GM12892 (cell line): Measurements from ENCODE around the gene NINL.

Experiments used
- DNase-seq: peaks from one replicate; pipeline ENCODE4 v3.0.0; 2011; ENCODE audit not compliant: insufficient read length
- FAIRE-seq: peaks from 2 replicates; lab custom pipeline; 2011; peaks lifted over from hg19 to GRCh38; lab: Jason Lieb, UNC
- POLR2A ChIP-seq: IDR thresholded peaks from 2 replicates; pipeline ENCODE4 v1.6.1; 2011; ENCODE audit warnings: low read depth, low read length, control low read depth
- POLR2AphosphoS5 ChIP-seq: IDR thresholded peaks from 2 replicates; pipeline ENCODE4 v1.6.1; 2011; ENCODE audit warnings: low read depth, low read length, control low read depth
- TAF1 ChIP-seq: IDR thresholded peaks from 2 replicates; pipeline ENCODE4 v1.6.1; 2011; ENCODE audit warnings: low read depth, mild to moderate bottlenecking, control low read depth, low read length, borderline replicate concordance

NINL gene

DNA sequence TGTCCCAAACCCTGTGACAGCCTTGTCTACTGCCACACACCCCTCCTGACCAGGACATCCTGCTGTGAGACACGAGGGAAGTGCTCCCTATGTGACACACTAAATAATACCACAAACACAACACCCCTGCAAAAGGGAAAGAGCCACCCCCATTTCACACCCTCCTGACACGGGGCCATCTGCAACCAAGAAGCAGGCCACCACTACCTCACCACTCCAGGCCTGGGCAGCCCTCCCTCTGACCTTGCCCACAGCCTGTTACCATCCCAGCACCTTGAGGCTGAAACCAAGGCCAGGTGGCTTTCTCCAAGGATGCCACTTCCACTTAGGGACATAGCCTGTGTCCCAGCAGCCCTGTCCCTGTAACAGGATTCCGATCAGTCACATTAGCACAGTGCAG, 68.2 kb downstream of the NINL start:
- DNase-seq (no peak), FAIRE-seq (no peak)
- TF ChIP-seq TAF1, result no peak
- no peak for TF ChIP-seq POLR2A
- no peak for TF ChIP-seq POLR2AphosphoS5

DNA sequence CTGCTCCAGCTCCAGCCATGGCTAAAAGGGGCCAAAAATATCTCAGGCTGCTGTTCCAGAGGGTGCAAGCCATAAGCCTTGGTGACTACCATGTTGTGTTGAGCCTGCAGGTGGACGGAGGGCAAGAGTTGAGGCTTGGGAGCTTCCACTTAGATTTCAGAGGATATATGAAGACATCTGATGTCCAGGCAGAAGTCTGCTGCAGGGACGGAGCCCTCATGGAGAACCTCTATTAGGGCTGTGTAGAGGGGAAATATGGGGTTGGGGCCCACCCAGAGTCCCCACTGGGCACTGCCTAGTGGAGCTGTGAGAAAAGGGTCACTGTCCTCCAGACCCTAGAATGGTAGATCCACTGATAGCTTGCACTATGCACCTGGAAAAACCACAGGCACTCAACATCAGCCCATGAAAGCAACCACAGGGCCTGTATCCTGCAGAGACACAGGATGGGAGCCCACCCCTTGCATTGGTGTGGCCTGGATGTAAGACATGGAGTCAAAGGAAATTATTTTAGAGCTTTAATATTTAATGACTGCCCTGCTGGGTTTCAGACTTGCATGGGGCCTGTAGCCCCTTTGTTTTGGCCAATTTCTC, 70.5 kb downstream of the NINL start:
- no peak for TF ChIP-seq TAF1
- no peak for TF ChIP-seq POLR2A
- TF ChIP-seq POLR2AphosphoS5, result no peak
- DNase-seq, result no peak
- FAIRE-seq, result no peak

DNA sequence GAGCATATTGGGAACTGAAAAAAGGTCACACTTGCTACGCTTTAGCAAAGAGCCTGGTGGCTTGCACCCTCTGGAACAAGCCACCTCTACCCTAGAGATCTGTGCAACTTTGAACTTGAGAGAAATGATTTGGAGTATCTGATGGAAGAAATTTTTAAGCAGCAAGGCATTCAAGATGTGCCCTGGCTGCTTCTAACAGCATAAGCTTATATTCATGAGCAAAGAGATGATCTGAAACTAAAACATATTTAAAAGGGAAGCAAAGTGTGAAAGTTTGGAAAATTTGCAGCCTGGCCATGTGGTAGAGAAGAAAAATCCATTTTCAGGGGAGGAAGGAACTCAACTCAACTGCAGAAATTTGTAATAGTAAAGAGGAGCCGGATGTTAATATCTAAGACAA, 71.1 kb downstream of the NINL start:
- no peak for FAIRE-seq
- no peak for TF ChIP-seq POLR2AphosphoS5
- no peak for TF ChIP-seq TAF1
- no peak for TF ChIP-seq POLR2A
- DNase-seq, result no peak

DNA sequence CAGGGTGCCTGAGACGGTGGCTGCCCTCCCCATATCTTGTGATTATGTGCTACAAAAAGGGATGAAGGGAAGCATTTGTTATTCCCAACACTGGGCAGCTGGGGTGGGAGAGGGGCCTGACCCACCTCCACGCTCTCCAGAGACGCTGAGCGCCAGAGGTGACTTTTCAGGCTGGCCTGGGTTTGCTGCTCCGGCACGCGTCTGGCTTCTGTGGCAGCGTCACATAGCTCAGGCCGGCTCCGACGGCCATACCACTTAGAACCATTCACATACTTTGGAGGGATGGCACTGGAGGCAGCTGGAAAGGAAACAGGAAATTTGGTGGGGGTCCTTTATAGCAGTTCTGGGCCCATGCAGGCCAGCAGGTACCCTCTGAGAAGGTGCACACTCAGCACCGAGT, 72.6 kb downstream of the NINL start:
- DNase-seq (no peak), FAIRE-seq (no peak)
- TF ChIP-seq POLR2A (no peak), POLR2AphosphoS5 (no peak), TAF1 (no peak)

DNA sequence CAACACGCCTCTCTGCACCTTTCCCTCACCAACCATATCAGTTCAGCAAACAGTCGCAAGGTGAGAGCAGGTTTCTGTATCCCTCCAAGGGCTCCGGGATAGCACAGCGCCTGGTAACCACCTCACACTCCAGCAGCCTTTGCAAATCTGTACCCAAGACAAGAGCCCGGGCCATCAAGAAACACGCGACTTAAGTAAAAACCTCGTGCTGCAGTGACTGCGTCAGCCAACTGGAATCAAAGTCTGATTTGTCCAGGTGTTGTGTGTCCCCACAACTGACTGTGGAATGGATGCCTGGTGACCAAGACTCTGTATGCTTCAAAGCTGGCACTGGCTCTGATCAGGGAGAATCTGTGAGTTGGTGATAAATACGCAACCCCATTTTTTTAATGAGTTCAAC, 74.1 kb downstream of the NINL start:
- no peak for FAIRE-seq
- TF ChIP-seq POLR2AphosphoS5 (no peak), POLR2A (no peak), TAF1 (no peak)
- no peak for DNase-seq

DNA sequence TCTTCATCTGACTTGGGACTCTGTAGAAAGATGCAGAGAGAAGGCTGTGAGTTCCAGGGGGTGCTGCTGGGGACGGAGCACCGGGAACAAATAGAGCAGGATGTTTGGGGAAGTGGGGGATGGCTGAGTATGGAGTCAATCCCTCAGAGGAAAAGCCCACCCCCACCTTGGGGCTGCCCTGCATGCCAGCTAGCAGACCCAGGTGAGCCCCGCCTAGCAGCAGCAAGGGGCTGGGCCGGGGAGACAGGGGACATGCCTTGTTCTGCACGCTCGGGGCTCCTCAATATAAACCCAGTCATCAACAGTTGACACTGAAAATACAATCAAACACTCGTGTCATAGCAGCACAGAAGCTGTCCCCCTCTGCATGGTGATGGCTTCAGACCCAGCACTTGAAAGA, 74.6 kb downstream of the NINL start:
- FAIRE-seq (no peak), DNase-seq (no peak)
- TF ChIP-seq POLR2A, result no peak
- no peak for TF ChIP-seq TAF1
- no peak for TF ChIP-seq POLR2AphosphoS5

DNA sequence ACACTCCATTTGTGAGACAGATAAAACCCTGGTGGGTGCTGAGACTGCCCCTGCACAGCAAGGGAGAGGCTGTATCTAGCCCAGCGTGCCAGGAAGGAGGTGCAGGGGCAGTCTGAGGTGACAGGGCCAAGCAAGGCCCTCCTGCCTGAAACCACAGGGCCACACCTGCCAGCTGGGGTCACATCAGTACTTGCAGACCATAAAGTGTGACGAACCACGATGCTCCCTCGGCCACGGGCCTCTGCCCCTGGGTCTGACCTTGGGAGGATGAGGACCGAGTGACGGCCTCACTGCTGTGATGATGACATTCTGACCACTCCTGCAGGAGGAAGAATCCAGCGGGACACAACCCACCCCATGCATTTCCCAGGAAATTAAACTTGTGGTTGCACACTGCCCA, 75.1 kb downstream of the NINL start:
- TF ChIP-seq POLR2AphosphoS5, result no peak
- TF ChIP-seq POLR2A, result no peak
- no peak for TF ChIP-seq TAF1
- DNase-seq, result no peak
- FAIRE-seq, result no peak

DNA sequence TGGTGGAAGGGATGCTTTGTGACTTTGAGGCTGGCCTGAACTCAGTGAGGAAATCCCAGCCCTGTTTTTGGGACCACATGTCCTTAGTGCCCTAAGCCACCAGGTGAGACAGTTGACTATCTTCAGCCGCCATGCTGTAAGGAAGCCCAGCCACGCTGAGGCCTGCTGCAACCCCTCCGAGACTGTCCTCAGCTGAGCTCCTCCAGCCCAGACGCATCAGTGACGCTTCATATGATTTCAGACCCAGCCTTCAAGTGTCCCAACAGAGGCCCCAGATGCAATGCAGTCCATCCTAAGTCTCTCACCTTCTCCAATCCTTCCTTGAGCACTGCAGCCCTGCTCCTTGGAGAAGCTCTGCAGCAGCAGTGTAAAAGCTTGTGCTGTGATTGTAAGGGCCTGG, 76.2 kb downstream of the NINL start:
- FAIRE-seq, result no peak
- TF ChIP-seq TAF1 (no peak), POLR2A (no peak), POLR2AphosphoS5 (no peak)
- no peak for DNase-seq

DNA sequence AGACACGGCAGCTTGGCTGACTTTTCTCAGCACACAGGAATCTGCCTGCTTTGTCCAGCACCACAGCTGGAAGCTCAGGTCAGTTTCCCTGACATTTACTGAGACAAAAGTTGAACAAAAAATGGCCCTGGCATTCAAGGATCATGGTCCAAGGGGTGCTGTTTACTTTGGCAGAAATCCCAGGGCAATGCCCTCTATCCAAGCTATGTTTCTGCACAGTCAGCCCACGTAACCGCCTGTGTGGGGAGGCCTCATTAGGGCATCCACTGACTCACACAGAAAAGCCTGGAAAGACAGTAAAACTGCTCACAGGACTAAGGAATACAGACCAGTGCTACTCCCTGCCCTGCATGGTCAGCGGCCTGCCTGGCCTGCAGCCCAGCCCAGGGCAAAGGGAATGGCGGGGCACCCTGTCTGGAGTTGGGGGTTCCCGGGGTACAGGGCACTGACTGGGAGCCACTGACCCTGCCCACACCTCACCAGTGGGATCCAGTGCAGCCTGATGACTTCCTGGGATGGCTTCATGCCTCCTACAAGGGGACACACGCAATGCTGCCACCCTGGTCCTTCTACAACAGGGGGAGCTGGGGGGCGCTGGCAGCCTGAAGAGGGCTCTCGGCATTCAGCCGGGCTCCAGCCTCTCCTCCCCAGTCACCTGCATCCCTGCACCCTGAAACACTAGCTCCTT, 77.1 kb downstream of the NINL start:
- TF ChIP-seq TAF1 (no peak), POLR2AphosphoS5 (no peak), POLR2A (no peak)
- FAIRE-seq, result no peak
- no peak for DNase-seq

DNA sequence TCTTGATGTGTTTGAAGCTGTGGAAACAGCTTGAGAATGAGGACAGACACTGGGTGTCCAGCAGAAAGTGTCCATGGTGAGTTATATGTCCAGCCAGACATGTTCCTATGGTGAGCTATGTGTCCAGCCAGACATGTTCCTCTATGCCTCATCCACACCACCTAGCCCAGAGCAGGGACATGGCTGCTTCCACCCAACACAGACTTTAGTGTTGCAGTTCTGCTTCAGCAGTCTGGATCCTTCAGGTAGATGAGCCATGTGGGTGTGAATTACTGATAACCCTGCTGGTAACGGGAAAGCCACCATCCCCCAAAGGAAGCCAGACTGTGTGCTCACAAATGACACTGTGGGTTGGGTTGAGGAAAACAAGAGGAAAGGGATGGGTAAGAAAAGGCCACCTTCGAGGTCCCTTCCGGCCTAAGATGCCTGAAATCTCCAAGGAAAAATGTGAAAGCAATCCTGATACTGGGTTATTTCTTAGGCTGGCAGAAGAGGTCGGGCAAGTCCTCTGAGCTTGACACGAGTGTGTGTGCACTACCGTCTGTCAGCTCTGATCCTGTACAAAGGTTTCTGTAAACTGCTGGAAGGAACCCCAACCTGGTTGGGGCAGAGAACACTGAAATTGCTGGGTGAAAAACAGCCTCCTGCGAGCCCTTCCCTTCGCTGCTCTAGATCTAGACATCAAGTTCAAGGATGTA, 77.8 kb downstream of the NINL start:
- DNase-seq (no peak), FAIRE-seq (no peak)
- TF ChIP-seq TAF1, result no peak
- no peak for TF ChIP-seq POLR2AphosphoS5
- TF ChIP-seq POLR2A, result no peak

DNA sequence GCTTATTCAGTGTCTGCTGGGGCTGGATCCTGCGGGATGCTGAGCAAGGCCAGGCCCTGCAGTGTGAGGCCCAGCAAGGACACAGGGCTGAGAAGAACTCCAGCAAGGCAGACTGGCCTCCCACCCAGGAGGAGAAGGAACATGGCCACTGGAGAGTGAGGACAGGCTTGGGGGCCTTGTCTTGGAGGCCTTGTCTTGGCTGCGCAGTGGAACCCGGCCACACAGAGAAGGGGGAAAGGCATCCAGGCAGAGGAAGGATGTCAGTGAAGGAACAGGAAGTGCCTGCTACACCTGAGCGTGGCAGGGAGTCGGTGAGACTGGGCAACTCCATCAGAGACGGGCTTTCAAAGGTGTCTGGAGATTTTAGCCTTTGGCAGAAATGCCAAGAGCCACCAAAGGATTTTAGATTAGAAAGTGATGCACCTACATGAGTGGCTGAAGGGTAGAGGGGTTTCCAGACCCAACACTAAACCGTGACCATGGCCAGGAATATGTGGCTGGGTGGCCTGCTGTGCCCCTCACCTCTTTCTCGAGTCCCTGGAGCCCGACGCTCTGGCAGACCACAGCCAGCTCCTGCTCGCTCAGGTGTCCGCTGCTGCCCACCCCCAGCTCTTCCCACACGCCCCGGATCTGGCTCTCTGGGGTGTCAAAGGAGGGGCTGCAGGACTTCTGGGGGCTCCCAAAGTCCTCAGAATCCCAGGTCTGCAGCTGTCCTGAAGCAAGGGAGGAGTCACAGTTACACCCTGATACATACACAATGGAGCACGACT, 80.8 kb downstream of the NINL start:
- FAIRE-seq, result no peak
- DNase-seq, result no peak
- TF ChIP-seq TAF1, result no peak
